GM19324 (cell line): ENCODE results near the gene MAGEB10.
"Not testable (repeated sequence)": the region's sequence is repeated elsewhere in the genome, so short reads cannot be mapped to it uniquely, and the experiment has no call there.

Experiments used
- ATAC-seq: cut with Tn5 transposase; IDR thresholded peaks from one replicate; pipeline ENCODE4 v1.9.1; 2021; ENCODE audit warnings: mild to moderate bottlenecking, moderate library complexity; ENCODE audit not compliant: unreplicated experiment, low FRiP score

Gene MAGEB10

GRCh38 chrX:27807690-27808089, at the start of gene MAGEB10:
MAGEB10 (plus strand) TSS chrX:27807990; CDS start chrX:27821307, 13,317 bp downstream.
- no peak for ATAC-seq

GRCh38 chrX:27765718-27766117, 42.1 kb upstream of the MAGEB10 start:
- no peak for ATAC-seq

GRCh38 chrX:27767387-27767786, 40.4 kb upstream of the MAGEB10 start:
- no peak for ATAC-seq

GRCh38 chrX:27775984-27776383, 31.8 kb upstream of the MAGEB10 start:
- ATAC-seq = no peak

GRCh38 chrX:27796640-27797257, 11.0 kb upstream of the MAGEB10 start:
- ATAC-seq = no peak

- no peak for ATAC-seq
These were observed 10.2 kb upstream of the MAGEB10 start for GRCh38 chrX:27797575-27797974.

GRCh38 chrX:27808226-27808625, 436 bp downstream of the MAGEB10 start:
- no peak for ATAC-seq

- ATAC-seq = not testable (repeated sequence)
These were observed 1.4 kb downstream of the MAGEB10 start for GRCh38 chrX:27808991-27809859.

GRCh38 chrX:27815209-27815608, 7.4 kb downstream of the MAGEB10 start:
- ATAC-seq = no peak

- no peak for ATAC-seq
These were observed 16.0 kb downstream of the MAGEB10 start for GRCh38 chrX:27823812-27824211.

GRCh38 chrX:27838185-27838584, 30.4 kb downstream of the MAGEB10 start:
- no peak for ATAC-seq

- no peak for ATAC-seq
These were observed 33.1 kb downstream of the MAGEB10 start for GRCh38 chrX:27840881-27841280.

GRCh38 chrX:27842859-27843258, 35.1 kb downstream of the MAGEB10 start:
- no peak for ATAC-seq

GRCh38 chrX:27860337-27860736, 52.5 kb downstream of the MAGEB10 start:
- ATAC-seq = no peak

GRCh38 chrX:27863809-27864208, 56.0 kb downstream of the MAGEB10 start:
- ATAC-seq = no peak
